GM12878 (cell line): ENCODE measurements around the gene SORBS2. TPM values are rescaled to one million over a fixed set of nuclear protein-coding genes. Genes with fewer than 3 reads are reported as not detected.

Source experiments
- ATAC-seq: fragments of 200-7000 bp; cut with Tn5 transposase; 3 replicates; pipeline ENCODE4 v1.9.1; 2020; ENCODE audit warnings: mild to moderate bottlenecking, moderate library complexity
- BruUV-seq: library from RNA; stranded (reverse); fragments of 400-500 nt; replicated peaks from 2 replicates; lab custom pipeline; 2021; lab: Mats Ljungman, UMichigan
- CTCF ChIA-PET: fragments of 300-600 bp; sonication (Branson Sonifier 250); formaldehyde crosslinking; extraction: SDS; loops from one replicate; lab custom pipeline; 2021; ENCODE audit warnings: inconsistent platforms; lab: Yijun Ruan, JAX
- POLR2A ChIA-PET: fragments of 350-600 bp; formaldehyde crosslinking; extraction: SDS; loops from one replicate; lab custom pipeline; 2021; ENCODE audit warnings: inconsistent platforms; lab: Charles Lee
- RAD21 ChIA-PET: fragments of 300-600 bp; sonication (Branson Sonifier 250); formaldehyde crosslinking; loops from one replicate; lab custom pipeline; 2023; ENCODE audit warnings: antibody characterized with exemption; ENCODE audit not compliant: unreplicated experiment; lab: Charles Lee
- SMC1A ChIA-PET: fragments of 300-600 bp; sonication (Branson Sonifier 250); formaldehyde crosslinking; loops from one replicate; lab custom pipeline; 2023; ENCODE audit not compliant: unreplicated experiment, uncharacterized antibody; lab: Charles Lee
- DNase-seq: peaks from one replicate; pipeline ENCODE4 v3.0.0-alpha.2; 2011; ENCODE audit warnings: low read depth, low spot score
- FAIRE-seq: peaks from 3 replicates; lab custom pipeline; 2011; peaks lifted over from hg19 to GRCh38; lab: Jason Lieb, UNC
- H2AFZ ChIP-seq: 2 replicates; pipeline ENCODE4 v1.6.0; 2011; ENCODE audit warnings: low read depth, low read length, control low read depth; ENCODE audit not compliant: control insufficient read depth
- H3K27ac ChIP-seq: 2 replicates; pipeline ENCODE4 v1.5.1; 2011; ENCODE audit warnings: control low read depth; ENCODE audit not compliant: control insufficient read depth, insufficient read depth
- H3K27me3 ChIP-seq, 2 experiments: replicated peaks in 1 of 2; 2 replicates each; pipeline versions ENCODE4 v1.6.0 to v1.6.1; 2011; ENCODE audit warnings: low read length in 1 of 2; ENCODE audit not compliant: control insufficient read depth in 2 of 2, insufficient read depth in 2 of 2
- H3K36me3 ChIP-seq, 2 experiments: 2 replicates each; pipeline ENCODE4 v1.5.1; 2011; ENCODE audit warnings: low read length in 1 of 2; ENCODE audit not compliant: control insufficient read depth in 2 of 2, insufficient read depth in 2 of 2
- H3K4me1 ChIP-seq: 2 replicates; pipeline ENCODE4 v1.6.1; 2011; ENCODE audit warnings: mild to moderate bottlenecking, low read length, moderate library complexity, mixed read lengths; ENCODE audit not compliant: control insufficient read depth, insufficient read depth
- H3K4me2 ChIP-seq: 2 replicates; pipeline ENCODE4 v1.6.0; 2011; ENCODE audit warnings: control low read depth; ENCODE audit not compliant: control insufficient read depth, insufficient read depth
- H3K4me3 ChIP-seq: fragments of 200-600 bp; sonication (generic); 2 replicates; pipeline ENCODE4 v1.5.1; 2016
- H3K79me2 ChIP-seq: 2 replicates; pipeline ENCODE4 v1.6.0; 2011; ENCODE audit warnings: low read length; ENCODE audit not compliant: control insufficient read depth, insufficient read depth
- H3K9ac ChIP-seq: 2 replicates; pipeline ENCODE4 v1.8.0; 2011; ENCODE audit warnings: low read length, control low read depth, mixed read lengths; ENCODE audit not compliant: control insufficient read depth, insufficient read depth
- H3K9me3 ChIP-seq: replicated peaks from 3 replicates; pipeline ENCODE4 v1.5.1; 2011; ENCODE audit warnings: mild to moderate bottlenecking, low read length; ENCODE audit not compliant: control insufficient read depth, insufficient read depth
- H4K20me1 ChIP-seq: 2 replicates; pipeline ENCODE4 v1.6.0; 2011; ENCODE audit not compliant: control insufficient read depth, insufficient read depth
- BHLHE40 ChIP-seq, 2 experiments: fragments of 450-650 bp in 1 of 2; IDR thresholded peaks; 2 replicates each; pipeline ENCODE4 v1.6.1; 2011 to 2017; ENCODE audit warnings: low read depth in 2 of 2, borderline replicate concordance in 1 of 2, improper control_type of control experiment in 1 of 2, low read length in 1 of 2, mild to moderate bottlenecking in 1 of 2
- CEBPZ ChIP-seq: fragments of 150-350 bp; IDR thresholded peaks from 2 replicates; pipeline ENCODE4 v1.6.1; 2016; ENCODE audit warnings: low read depth, low read length
- KAT2A ChIP-seq: conservative IDR thresholded peaks from 2 replicates; pipeline ENCODE4 v1.6.1; 2011; ENCODE audit warnings: low read depth, low read length; ENCODE audit not compliant: control insufficient read depth
- NFYA ChIP-seq: IDR thresholded peaks from 2 replicates; pipeline ENCODE4 v1.6.1; 2011; ENCODE audit warnings: low read depth, mild to moderate bottlenecking, low read length, improper control_type of control experiment, borderline replicate concordance
- WGBS: methylation state at CpG from one replicate; pipeline ENCODE4 v1.1.6; 2016; ENCODE audit warnings: low lambda C conversion rate; ENCODE audit not compliant: insufficient replicate concordance, insufficient coverage; ENCODE audit errors: missing lambda C conversion rate; 5-methylcytosine and 5-hydroxymethylcytosine counted together
- in situ Hi-C: fragments of 300-500 bp; cut with MboI; formaldehyde crosslinking; loops from 9 replicates; pipeline ENCODE4 v1.14.3; 2018; ENCODE audit warnings: mixed read lengths
- intact Hi-C: fragments of 100-400 bp; cut with micrococcal nuclease; formaldehyde crosslinking; loops from one replicate; pipeline ENCODE4 v1.14.2; 2022; ENCODE audit not compliant: unreplicated experiment
- polyA plus RNA-seq, 11 experiments: library from polyadenylated mRNA; depleted of rRNA in 4 of 11; unstranded in 6 of 11; stranded (reverse) in 5 of 11; fragments of >200 nt; fragmentation: Nextera tagmentation in 4 of 11; fragmentation: Illumina TruSeq in 1 of 11; extraction: Ambion mirVana in 4 of 11; extraction: Trizol in 1 of 11; gene quantifications; 1 replicate in 1 of 11; 2 replicates in 10 of 11; pipeline versions ENCODE4 v1.2.1 to v1.2.3, GENCODE V29; 2011 to 2016; ENCODE audit warnings: inconsistent platforms in 2 of 11, missing spikeins in 2 of 11, low read depth in 1 of 11
- total RNA-seq, 4 experiments: library from RNA; depleted of rRNA in 3 of 4; stranded (reverse); fragments of >200 nt in 3 of 4; fragmentation: Illumina TruSeq in 1 of 4; extraction: Trizol in 1 of 4; gene quantifications; 2 replicates each; pipeline versions ENCODE4 v1.2.1 to v1.2.3, GENCODE V29; 2013 to 2021

SORBS2 gene
- total and polyA plus RNA-seq, 10 of the 15 experiments (the other 5 are each of a cell fraction or from before 2014, with no cell fraction given): 0.06 to 3.0 (median 0.79) TPM

GRCh38 chr4:185754961-185755360 is 57.0 kb downstream of the SORBS2 start:
- Histone ChIP-seq H4K20me1 (no peaks in the 10 kb centered on the region), H3K4me3 (no peak overlapping the region), H3K27ac (no peak overlapping the region), H3K4me1 (no peaks in the 10 kb centered on the region; the same call in 1 of the 2 replicates), H3K9ac (no peak overlapping the region), H3K4me2 (no peak overlapping the region), H2AFZ (no peak overlapping the region), H3K27me3 (no peaks in the 10 kb centered on the region), H3K9me3 (no peaks in the 10 kb centered on the region), H3K79me2 (no peaks in the 10 kb centered on the region), H3K36me3 (no peaks in the 10 kb centered on the region)
- in situ Hi-C loops (no loop called here), intact Hi-C loops (no loop called here)
- POLR2A ChIA-PET: no interaction called here
- WGBS: 45% methylated on average over 3 of the region's 3 CpGs
- no TSS peak for BruUV-seq
- SMC1A ChIA-PET: no interaction called here
- DNase-seq (no peak), ATAC-seq (no peak), FAIRE-seq (peak; percentile 41)
- CTCF ChIA-PET: no interaction called here
- TF ChIP-seq NFYA (no peak), KAT2A (no peak), CEBPZ (no peak), BHLHE40 (IDR thresholded peaks at IDR 0.05; ENCODE audit: borderline replicate concordance in 1 of 2, low read depth in 2 of 2, low read length in 1 of 2) (no peak)
- RAD21 ChIA-PET: no interaction called here
